ENCODE data around the gene MLLT10. TPM values are rescaled to one million over a fixed set of nuclear protein-coding genes. Genes with fewer than 3 reads are reported as not detected.
A peak's percentile ranks its signal among the peaks of the same experiment; 100 is the strongest.

The MLLT10 gene
- total and polyA plus RNA-seq, 2 of the 8 experiments (the other 6 are each of a cell fraction or from before 2014, with no cell fraction given), result 53.1 to 62.1 TPM

GRCh38 chr10:21515361-21516241, 18.4 kb upstream of the MLLT10 start:
- H3K56ac ChIP-seq (replicated peaks; ENCODE audit: insufficient read length, low read depth, low read length), result no peak overlapping the region
- peak overlapping the region; percentile 66 to 90 (median 80) for H3K4me3 ChIP-seq (ENCODE audit: extremely low read depth in 1 of 4, insufficient read depth in 2 of 4, low read depth in 3 of 4, low read length in 4 of 4)
- CTCF ChIA-PET (ENCODE audit: partially characterized antibody), result interaction anchor here (1.0 to 4.2 kb wide), 8 partner anchors 8 to 237 kb away, joined by 3 to 24 read pairs (median 6); partner anchors contain the start of gene SKIDA1
- peaks cover 26% of the 10 kb centered on the region for H3K23me2 ChIP-seq (ENCODE audit: low read depth, low read length)
- FAIRE-seq (peak; percentile 19), DNase-seq (ENCODE audit: low read depth in 1 of 2, low spot score in 2 of 2) (no peak)
- POLR2A ChIA-PET (ENCODE audit: partially characterized antibody), result interaction anchor here (0.9 to 17.3 kb wide), 4 partner anchors 4 to 18 kb away, joined by 3 to 352 read pairs (median 337); partner anchors contain the start of gene SKIDA1
- H3K79me2 ChIP-seq (ENCODE audit: control insufficient read depth in 1 of 2, insufficient read depth in 2 of 2, low read length in 2 of 2), result peaks cover 0 to 60% of the 10 kb centered on the region in 2 experiments; a peak in 3 of 4 replicates
- WGBS, 2 experiments (ENCODE audit: extremely low coverage in 1 of 2, insufficient coverage in 1 of 2, insufficient read length in 1 of 2, insufficient replicate concordance in 2 of 2, low coverage in 1 of 2, low lambda C conversion rate in 2 of 2, missing lambda C conversion rate in 1 of 2), result 4% methylated on average over 15 of the region's 15 CpGs; no CpG with 5 or more reads in 1 of the 2 experiments
- no peak overlapping the region for H3K23ac ChIP-seq (ENCODE audit: insufficient read length)
- no peak overlapping the region for H4K91ac ChIP-seq (replicated peaks; ENCODE audit: insufficient read length, low read length)
- no peak overlapping the region for H4K5ac ChIP-seq (ENCODE audit: insufficient read length, low read depth, low read length)
- no peak overlapping the region for H2BK20ac ChIP-seq (ENCODE audit: low read length)
- peak overlapping the region; percentile 99; the same call in 1 of the 2 replicates for H3K18ac ChIP-seq (ENCODE audit: extremely low read depth, low read length)
- peak overlapping the region; percentile 96 to 100 for H3K4me2 ChIP-seq (ENCODE audit: insufficient read depth in 1 of 2, low read depth in 2 of 2, low read length in 2 of 2)
- H3K79me1 ChIP-seq (ENCODE audit: low read depth, low read length), result no peaks in the 10 kb centered on the region
- 0 out of 2 replicates have a peak overlapping the region, but pooled peaks have one; percentile 50 for H2BK5ac ChIP-seq (ENCODE audit: low read depth, low read length)
- H3K9me3 ChIP-seq (ENCODE audit: insufficient read depth in 2 of 2, low read depth in 1 of 2, low read length in 1 of 2), result no peaks in the 10 kb centered on the region
- no peak overlapping the region for H2AFZ ChIP-seq (ENCODE audit: low read length)
- no peak overlapping the region for H2BK120ac ChIP-seq (replicated peaks; ENCODE audit: low read depth, low read length)
- H2BK15ac ChIP-seq (ENCODE audit: low read length), result peak overlapping the region; percentile 48; the same call in 1 of the 2 replicates
- no peak overlapping the region for H4K8ac ChIP-seq (ENCODE audit: extremely low read depth, insufficient read depth, low read length)
- H3K27me3 ChIP-seq (replicated peaks in 1 of 4; ENCODE audit: control insufficient read depth in 3 of 4, extremely low read depth in 1 of 4, insufficient read depth in 3 of 4, low read length in 3 of 4), result no peaks in the 10 kb centered on the region; a peak in 2 of 7 replicates
- peak overlapping the region; percentile 71 for H2BK12ac ChIP-seq (ENCODE audit: low read depth, low read length)
- H2AK5ac ChIP-seq (ENCODE audit: low read depth, low read length), result no peak overlapping the region
- peaks cover 0 to 2% of the 10 kb centered on the region in 2 experiments for H4K20me1 ChIP-seq (replicated peaks in 1 of 2; ENCODE audit: control insufficient read depth in 1 of 2, insufficient read depth in 2 of 2, low read length in 2 of 2)
- TF ChIP-seq MAX (IDR thresholded peaks at IDR 0.05) (no peak), SIN3A (conservative IDR thresholded peaks at IDR 0.05 in 1 of 2, IDR thresholded peaks at IDR 0.05 in 1 of 2; ENCODE audit: low read depth in 1 of 2, low read length in 2 of 2) (0 out of 4 replicates have a peak, but pooled peaks have one; percentile 7 to 60), NRF1 (IDR thresholded peaks at IDR 0.05; ENCODE audit: low read depth, low read length) (no peak), SUZ12 (IDR thresholded peaks at IDR 0.05; ENCODE audit: low read length) (0 out of 2 replicates have a peak, but pooled peaks have one; percentile 24), NANOG (IDR thresholded peaks at IDR 0.05; ENCODE audit: insufficient read depth, low read depth, low read length, poor library complexity, severe bottlenecking) (no peak), JUN (IDR thresholded peaks at IDR 0.05; ENCODE audit: low read depth, low read length) (no peak)
- no peaks in the 10 kb centered on the region for H3K36me3 ChIP-seq (ENCODE audit: control insufficient read depth in 2 of 4, insufficient read depth in 4 of 4, low read length in 3 of 4)
- H3K27ac ChIP-seq (ENCODE audit: low read depth, low read length), result no peak overlapping the region
- H3K4ac ChIP-seq (replicated peaks; ENCODE audit: insufficient read length, low read depth, low read length), result no peak overlapping the region
- peak overlapping the region in 3 of 4 experiments; percentile 56 to 70 (median 67); a peak in 5 of 7 replicates for H3K9ac ChIP-seq (replicated peaks in 1 of 4; ENCODE audit: extremely low read depth in 1 of 4, low read depth in 3 of 4, low read length in 3 of 4)
- H3K4me1 ChIP-seq (replicated peaks in 1 of 4; ENCODE audit: control insufficient read depth in 3 of 4, insufficient read depth in 4 of 4, low read length in 3 of 4), result peaks cover 5 to 32% (median 20%) of the 10 kb centered on the region in 4 experiments; a peak in 5 of 7 replicates
- H3K14ac ChIP-seq (ENCODE audit: insufficient read length), result no peak overlapping the region
